MG63 (cell line): ENCODE measurements around the gene BLTP2. TPM values are rescaled to one million over a fixed set of nuclear protein-coding genes. Genes with fewer than 3 reads are reported as not detected.
"Not testable (repeated sequence)": the region's sequence is repeated elsewhere in the genome, so short reads cannot be mapped to it uniquely, and the experiment has no call there.

Experiments used
- DNase-seq: peaks from one replicate; pipeline ENCODE4 v3.0.0-alpha.2; 2020
- H3K27me3 ChIP-seq: fragments of 250-450 bp; sonication (Bioruptor Pico); 2 replicates; pipeline ENCODE4 v1.5.1; 2020; ENCODE audit warnings: mild to moderate bottlenecking, moderate library complexity
- H3K36me3 ChIP-seq: fragments of 250-450 bp; sonication (Bioruptor Pico); 2 replicates; pipeline ENCODE4 v1.5.1; 2020; ENCODE audit warnings: mild to moderate bottlenecking, moderate library complexity
- H3K4me3 ChIP-seq: fragments of 250-450 bp; sonication (Bioruptor Pico); 2 replicates; pipeline ENCODE4 v1.5.1; 2020; ENCODE audit warnings: mild to moderate bottlenecking, moderate library complexity
- H3K9me3 ChIP-seq: fragments of 250-450 bp; sonication (Bioruptor Pico); 2 replicates; pipeline ENCODE4 v1.5.1; 2020; ENCODE audit warnings: mild to moderate bottlenecking, moderate library complexity
- total RNA-seq: library from RNA; depleted of rRNA; stranded (reverse); fragments of >200 nt; shearing (Covaris generic); gene quantifications from 2 replicates; pipeline ENCODE4 v1.2.3, GENCODE V29; 2014; ENCODE audit warnings: low replicate concordance

The BLTP2 gene
- total RNA-seq, 1 experiment from 2014 or later, result 149 TPM

DNA sequence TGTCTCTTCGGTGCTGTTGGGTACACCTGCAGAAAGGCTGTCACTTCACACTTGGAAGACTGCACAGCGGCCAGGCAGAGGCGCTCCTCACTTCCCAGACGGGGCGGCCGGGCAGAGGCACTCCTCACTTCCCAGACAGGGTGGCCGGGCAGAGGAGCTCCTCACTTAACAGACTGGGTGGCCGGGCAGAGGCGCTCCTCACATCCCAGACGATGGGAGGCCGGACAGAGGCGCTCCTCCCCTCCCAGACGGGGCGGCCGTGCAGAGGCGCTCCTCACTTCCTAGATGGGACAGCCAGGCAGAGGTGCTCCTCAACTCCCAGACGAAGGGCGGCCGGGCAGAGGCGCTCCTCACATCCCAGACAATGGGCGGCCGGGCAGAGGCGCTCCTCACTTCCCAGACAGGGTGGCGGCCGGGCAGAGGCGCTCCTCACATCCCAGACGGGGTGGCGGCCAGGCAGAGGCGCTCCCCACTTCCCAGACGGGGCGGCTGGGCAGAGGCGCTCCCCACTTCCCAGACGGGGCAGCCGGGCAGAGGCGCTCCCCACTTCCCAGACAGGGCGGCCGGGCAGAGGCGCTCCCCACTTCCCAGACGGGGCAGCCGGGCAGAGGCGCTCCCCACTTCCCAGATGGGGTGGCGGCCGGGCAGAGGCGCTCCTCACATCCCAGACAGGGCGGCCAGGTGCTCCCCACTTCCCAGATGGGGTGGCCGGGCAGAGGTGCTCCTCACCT is 14.0 kb upstream of the BLTP2 start:
- not testable (repeated sequence) for H3K9me3 ChIP-seq, H3K4me3 ChIP-seq, H3K27me3 ChIP-seq, DNase-seq
- peaks cover 56% of the 10 kb centered on the region for H3K36me3 ChIP-seq

DNA sequence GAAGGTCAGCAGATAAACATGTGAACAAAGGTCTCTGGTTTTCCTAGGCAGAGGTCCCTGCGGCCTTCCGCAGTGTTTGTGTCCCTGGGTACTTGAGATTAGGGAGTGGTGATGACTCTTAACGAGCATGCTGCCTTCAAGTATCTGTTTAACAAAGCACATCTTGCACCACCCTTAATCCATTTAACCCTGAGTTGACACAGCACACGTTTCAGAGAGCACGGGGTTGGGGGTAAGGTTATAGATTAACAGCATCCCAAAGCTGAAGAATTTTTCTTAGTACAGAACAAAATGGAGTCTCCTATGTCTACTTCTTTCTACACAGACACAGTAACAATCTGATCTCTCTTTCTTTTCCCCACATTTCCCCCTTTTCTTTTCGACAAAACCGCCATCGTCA is 13.4 kb upstream of the BLTP2 start:
- H3K36me3 ChIP-seq, result peaks cover 60% of the 10 kb centered on the region
- H3K9me3 ChIP-seq, H3K4me3 ChIP-seq, DNase-seq, H3K27me3 ChIP-seq: not testable (repeated sequence)

GRCh38 chr17:28657756-28658155 is 12.8 kb upstream of the BLTP2 start:
- Histone ChIP-seq H3K27me3 (no peaks in the 10 kb centered on the region), H3K4me3 (no peak overlapping the region), H3K9me3 (peaks cover 5% of the 10 kb centered on the region), H3K36me3 (peaks cover 65% of the 10 kb centered on the region)
- peak; percentile 50 for DNase-seq

GRCh38 chr17:28655160-28655559 is 10.2 kb upstream of the BLTP2 start:
- DNase-seq, result no peak
- no peak overlapping the region for H3K4me3 ChIP-seq
- peaks cover 5% of the 10 kb centered on the region for H3K9me3 ChIP-seq
- peaks cover 72% of the 10 kb centered on the region for H3K36me3 ChIP-seq
- H3K27me3 ChIP-seq, result no peaks in the 10 kb centered on the region

GRCh38 chr17:28648698-28649097 is 3.7 kb upstream of the BLTP2 start:
- no peak for DNase-seq
- H3K36me3 ChIP-seq, result peaks cover 58% of the 10 kb centered on the region
- no peaks in the 10 kb centered on the region for H3K9me3 ChIP-seq
- H3K27me3 ChIP-seq, result no peaks in the 10 kb centered on the region
- H3K4me3 ChIP-seq, result no peak overlapping the region

DNA sequence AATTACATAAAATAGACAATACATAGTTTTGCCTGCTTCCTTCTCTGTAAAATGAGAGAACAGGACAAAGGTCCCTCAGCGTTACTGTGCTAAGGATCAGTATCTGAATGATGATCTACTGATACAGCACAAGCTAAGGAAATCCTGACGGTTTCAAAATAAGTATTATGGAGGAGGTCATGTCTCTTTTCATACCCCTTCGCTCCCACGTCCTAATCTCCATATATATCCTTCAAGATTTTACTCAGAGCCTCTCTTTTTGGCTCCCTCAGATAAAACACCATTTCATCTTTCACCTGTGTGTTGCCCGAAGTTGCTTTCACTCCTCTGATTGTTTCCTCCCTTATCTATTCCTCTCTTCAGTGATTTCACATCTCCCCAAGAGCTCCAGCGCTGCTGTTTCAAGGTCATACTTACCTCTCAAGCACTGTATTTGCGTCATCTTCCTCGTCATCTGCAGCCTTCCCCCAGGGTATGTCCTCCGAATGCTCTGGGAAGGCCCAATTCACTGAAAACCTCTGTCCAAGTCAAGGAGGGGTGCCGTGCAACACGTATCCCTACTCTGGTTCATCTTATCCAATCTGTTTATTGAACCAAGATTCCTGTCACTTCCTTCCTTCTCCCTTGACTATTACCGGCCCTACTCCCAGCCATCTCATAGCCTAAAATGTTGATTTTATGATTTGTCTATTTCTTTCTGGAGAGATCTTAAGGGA is 1.2 kb upstream of the BLTP2 start:
- Histone ChIP-seq H3K27me3 (no peaks in the 10 kb centered on the region), H3K9me3 (no peaks in the 10 kb centered on the region), H3K36me3 (peaks cover 59% of the 10 kb centered on the region), H3K4me3 (peak overlapping the region; percentile 70; the same call in 1 of the 2 replicates)
- DNase-seq, result no peak

DNA sequence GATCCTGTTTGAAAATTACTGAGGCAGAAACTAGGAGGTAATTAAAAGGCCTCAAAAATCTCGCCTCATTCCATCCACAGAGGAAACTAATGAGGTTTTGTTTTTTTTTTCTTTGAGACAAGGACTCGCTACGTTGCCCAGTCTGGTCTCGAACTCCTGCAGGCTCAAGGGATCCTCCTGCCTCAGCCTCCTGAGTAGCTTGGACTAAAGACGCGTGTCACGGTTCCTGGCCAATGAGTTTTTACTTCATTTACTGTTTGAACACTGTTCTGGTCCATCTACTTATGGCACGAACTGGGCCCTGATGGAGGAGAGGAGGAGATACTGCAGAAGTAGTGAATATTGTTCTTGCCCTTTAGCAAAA is 600 bp upstream of the BLTP2 start:
- Histone ChIP-seq H3K4me3 (peak overlapping the region; percentile 70), H3K9me3 (no peaks in the 10 kb centered on the region), H3K27me3 (no peaks in the 10 kb centered on the region), H3K36me3 (peaks cover 61% of the 10 kb centered on the region)
- DNase-seq, result no peak

DNA sequence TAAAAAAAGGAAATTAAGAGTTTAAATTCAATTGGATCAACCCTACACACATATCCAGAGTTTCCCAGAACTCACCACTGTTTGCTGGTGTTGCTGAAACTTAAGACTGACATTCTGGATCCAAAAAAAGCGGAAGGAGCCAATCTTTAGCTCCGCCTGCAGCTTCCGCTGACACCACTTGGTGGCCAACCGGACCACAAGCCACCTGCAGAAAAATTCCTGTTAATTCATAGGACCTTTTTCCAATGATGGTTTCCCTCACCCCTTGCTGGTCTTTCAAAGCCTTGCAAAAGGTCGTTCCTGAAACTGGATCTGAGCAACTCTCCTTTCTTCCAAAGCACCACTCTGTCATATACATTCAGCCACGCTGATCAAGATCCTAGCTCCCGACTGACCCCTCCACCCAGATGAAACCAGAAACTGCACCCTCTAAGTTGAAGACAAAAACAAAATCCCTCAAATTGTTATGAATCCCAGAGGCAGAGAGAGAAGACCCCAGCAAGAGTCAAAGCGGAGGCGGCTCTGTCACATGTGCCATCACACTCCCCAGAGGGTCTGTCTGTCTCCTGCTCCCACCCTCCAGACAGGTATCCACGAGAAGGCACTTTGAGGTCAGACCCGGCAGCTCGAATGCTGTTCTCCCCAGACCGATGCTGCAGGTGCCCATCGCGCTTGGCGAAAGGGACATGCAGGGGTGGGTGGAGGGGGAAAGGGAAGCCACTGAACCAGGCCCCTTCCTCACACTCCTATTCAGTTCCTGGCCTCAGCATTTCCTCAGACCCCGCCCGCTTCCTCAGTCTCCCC is 773 bp downstream of the BLTP2 start:
- H3K9me3 ChIP-seq, result no peaks in the 10 kb centered on the region
- peaks cover 68% of the 10 kb centered on the region for H3K36me3 ChIP-seq
- H3K27me3 ChIP-seq, result no peaks in the 10 kb centered on the region
- peak; percentile 47 for DNase-seq
- H3K4me3 ChIP-seq, result peak overlapping the region; percentile 70

GRCh38 chr17:28641579-28641978 is 3.4 kb downstream of the BLTP2 start:
- Histone ChIP-seq H3K27me3 (no peaks in the 10 kb centered on the region), H3K4me3 (no peak overlapping the region), H3K36me3 (peaks cover 79% of the 10 kb centered on the region), H3K9me3 (no peaks in the 10 kb centered on the region)
- no peak for DNase-seq

DNA sequence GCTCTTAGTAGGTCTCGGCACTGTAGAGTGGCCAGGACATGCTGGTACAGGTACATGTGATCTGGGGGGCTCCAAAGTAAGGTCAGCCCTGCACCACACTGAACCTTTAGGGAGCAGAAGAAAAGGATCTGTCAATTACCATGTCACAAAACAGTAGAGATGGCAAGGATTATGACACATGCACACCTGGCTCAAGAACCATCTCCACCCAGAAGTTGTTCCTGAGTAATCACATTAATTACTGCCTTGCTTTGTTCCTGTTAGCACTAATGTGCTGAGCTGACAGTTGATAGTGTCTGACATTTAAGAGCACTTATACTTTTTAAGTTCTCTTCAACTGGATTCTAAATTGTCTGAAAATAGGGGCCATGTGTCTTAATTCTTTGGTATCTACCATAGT is 9.5 kb downstream of the BLTP2 start:
- H3K9me3 ChIP-seq, result no peaks in the 10 kb centered on the region
- H3K27me3 ChIP-seq, result no peaks in the 10 kb centered on the region
- peaks cover 100% of the 10 kb centered on the region for H3K36me3 ChIP-seq
- DNase-seq, result no peak
- no peak overlapping the region for H3K4me3 ChIP-seq

DNA sequence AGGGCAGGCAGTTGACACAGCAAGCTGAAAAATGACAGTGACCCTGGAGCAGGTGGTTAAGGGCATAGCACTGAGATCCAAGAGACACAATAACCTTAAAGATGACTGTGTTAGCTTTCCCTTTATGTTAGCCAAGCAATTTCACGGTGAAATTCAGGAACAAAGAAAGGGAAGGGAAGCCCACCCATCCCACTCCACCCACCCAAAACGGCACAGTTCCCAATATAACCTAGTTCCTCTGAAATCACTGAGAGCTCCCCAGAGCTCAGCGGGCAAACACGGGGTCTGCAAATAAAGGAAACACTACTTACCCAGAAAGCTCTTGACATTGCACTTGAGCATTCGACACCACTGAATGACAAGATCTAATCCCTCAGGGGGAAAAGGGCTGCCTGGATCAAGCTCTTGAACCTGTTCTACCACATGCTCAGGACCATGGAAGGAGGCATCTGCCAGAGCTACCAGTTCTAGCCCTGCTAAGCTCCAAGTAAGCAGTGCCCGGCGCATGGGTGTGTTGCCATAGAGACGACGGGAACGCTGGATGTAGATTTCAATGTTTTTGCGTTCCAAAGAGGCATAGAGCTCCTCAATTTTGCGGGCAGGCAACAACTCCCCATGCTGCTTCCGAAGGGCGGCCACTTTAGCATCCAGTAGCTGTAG is 10.6 kb downstream of the BLTP2 start:
- H3K36me3 ChIP-seq, result peaks cover 98% of the 10 kb centered on the region
- no peak for DNase-seq
- H3K9me3 ChIP-seq, result no peaks in the 10 kb centered on the region
- no peak overlapping the region for H3K4me3 ChIP-seq
- H3K27me3 ChIP-seq, result no peaks in the 10 kb centered on the region

DNA sequence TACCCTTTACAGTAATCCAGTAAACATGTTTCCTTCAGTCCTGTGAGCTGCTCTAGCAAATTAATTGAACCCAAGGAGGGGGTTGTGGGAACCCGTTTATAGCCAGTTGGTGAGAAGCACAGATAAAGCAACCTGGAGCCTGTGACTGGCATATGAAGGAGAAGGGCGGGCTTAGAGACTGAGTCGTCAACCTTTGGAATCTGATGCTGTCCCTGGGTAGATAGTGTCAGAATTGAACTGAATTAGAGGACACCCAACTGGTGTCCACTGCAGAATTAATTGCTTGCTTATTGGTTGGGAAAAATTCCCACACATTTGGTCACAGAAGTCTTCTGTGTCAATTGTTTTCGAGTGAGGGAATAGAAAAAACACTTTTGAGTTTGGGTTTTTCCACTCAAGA is 18.1 kb downstream of the BLTP2 start:
- Histone ChIP-seq H3K4me3 (no peak overlapping the region), H3K9me3 (no peaks in the 10 kb centered on the region), H3K36me3 (peaks cover 89% of the 10 kb centered on the region), H3K27me3 (no peaks in the 10 kb centered on the region)
- DNase-seq, result no peak

DNA sequence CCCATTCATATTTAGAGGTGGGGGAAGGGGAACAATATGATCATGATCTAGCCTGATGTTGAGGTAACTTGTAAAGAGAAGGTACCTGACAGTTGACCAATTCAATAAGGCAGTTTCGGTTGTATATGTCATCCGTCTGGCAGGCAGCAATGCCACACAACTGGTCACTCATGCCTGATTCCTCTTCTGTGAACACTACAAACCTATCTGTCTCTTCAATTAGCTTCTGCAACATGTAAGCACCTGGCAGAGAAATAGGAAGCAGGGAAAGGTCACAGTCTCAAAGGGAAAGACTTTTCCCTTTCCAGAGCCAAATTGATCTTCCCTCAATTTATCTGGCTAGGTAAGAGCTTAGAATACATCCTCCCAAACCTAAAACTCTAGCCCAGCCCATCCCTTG is 20.8 kb downstream of the BLTP2 start:
- Histone ChIP-seq H3K27me3 (no peaks in the 10 kb centered on the region), H3K9me3 (no peaks in the 10 kb centered on the region), H3K36me3 (peaks cover 91% of the 10 kb centered on the region), H3K4me3 (no peak overlapping the region)
- no peak for DNase-seq

GRCh38 chr17:28623696-28624095 is 21.3 kb downstream of the BLTP2 start:
- Histone ChIP-seq H3K4me3 (no peak overlapping the region), H3K9me3 (no peaks in the 10 kb centered on the region), H3K27me3 (no peaks in the 10 kb centered on the region), H3K36me3 (peaks cover 95% of the 10 kb centered on the region)
- DNase-seq, result no peak

DNA sequence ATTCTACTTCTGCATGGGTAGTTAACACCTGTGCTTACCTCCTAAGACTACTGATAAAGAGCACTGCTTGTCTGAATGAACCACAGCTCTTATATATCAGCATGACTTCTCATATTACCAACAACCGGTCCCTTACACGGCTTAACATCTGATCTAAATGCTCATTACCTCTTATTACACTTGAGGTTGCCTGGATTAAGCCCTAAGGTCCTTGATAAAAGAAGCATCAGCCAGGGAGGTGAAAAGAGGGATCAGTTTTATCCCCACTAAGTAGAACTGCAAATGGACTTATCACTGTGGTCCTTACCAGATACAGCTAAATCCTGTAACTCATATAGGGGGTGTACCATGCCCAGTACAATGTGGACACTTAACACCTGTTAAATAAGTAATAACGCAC is 22.8 kb downstream of the BLTP2 start:
- Histone ChIP-seq H3K4me3 (no peak overlapping the region), H3K27me3 (no peaks in the 10 kb centered on the region), H3K9me3 (no peaks in the 10 kb centered on the region), H3K36me3 (peaks cover 92% of the 10 kb centered on the region)
- no peak for DNase-seq

- Histone ChIP-seq H3K9me3 (no peaks in the 10 kb centered on the region), H3K27me3 (no peaks in the 10 kb centered on the region), H3K36me3 (peaks cover 97% of the 10 kb centered on the region), H3K4me3 (no peak overlapping the region)
- DNase-seq, result no peak
Measured at GRCh38 chr17:28620010-28620409, 24.9 kb downstream of the BLTP2 start.

- Histone ChIP-seq H3K27me3 (no peaks in the 10 kb centered on the region), H3K4me3 (no peak overlapping the region), H3K36me3 (peaks cover 95% of the 10 kb centered on the region), H3K9me3 (no peaks in the 10 kb centered on the region)
- no peak for DNase-seq
Measured at GRCh38 chr17:28618464-28618863, 26.5 kb downstream of the BLTP2 start.
